Liver (tissue), 9 donors: ENCODE data around the gene TRAPPC3. TPM values are rescaled to one million over a fixed set of nuclear protein-coding genes. Genes with fewer than 3 reads are reported as not detected.

ENCODE experiments used
- DNase-seq: peaks from one replicate; pipeline ENCODE4 v3.0.0-alpha.2; 2017; ENCODE audit warnings: low spot score
- H3K27ac ChIP-seq, 2 donors: one replicate each; pipeline ENCODE4 v1.7.0; 2013; ENCODE audit warnings: inconsistent platforms in 2 of 2, low read length in 2 of 2, control low read depth in 1 of 2, low read depth in 1 of 2, mild to moderate bottlenecking in 1 of 2
- H3K27me3 ChIP-seq, 4 donors: one replicate each; pipeline versions ENCODE4 v1.6.1 to v1.7.0; 2013; ENCODE audit warnings: low read length in 3 of 4, inconsistent platforms in 1 of 4, mild to moderate bottlenecking in 1 of 4, moderate library complexity in 1 of 4; ENCODE audit not compliant: control insufficient read depth in 4 of 4, insufficient read depth in 4 of 4
- H3K36me3 ChIP-seq, 4 donors: one replicate each; pipeline versions ENCODE4 v1.6.1 to v1.7.0; 2013; ENCODE audit warnings: low read length in 3 of 4, mild to moderate bottlenecking in 3 of 4, low read depth in 1 of 4, moderate library complexity in 1 of 4; ENCODE audit not compliant: control insufficient read depth in 4 of 4, insufficient read depth in 3 of 4
- H3K4me1 ChIP-seq, 4 donors: one replicate each; pipeline versions ENCODE4 v1.6.1 to v1.7.0; 2013; ENCODE audit warnings: low read length in 3 of 4, mild to moderate bottlenecking in 3 of 4, moderate library complexity in 1 of 4; ENCODE audit not compliant: control insufficient read depth in 4 of 4, insufficient read depth in 4 of 4
- H3K4me3 ChIP-seq, 3 donors: one replicate each; pipeline versions ENCODE4 v1.6.1 to v1.7.0; 2013; ENCODE audit warnings: low read length in 3 of 3, control low read depth in 1 of 3, low read depth in 1 of 3, mild to moderate bottlenecking in 1 of 3
- H3K9ac ChIP-seq, 2 donors: one replicate each; pipeline ENCODE4 v1.7.0; 2013; ENCODE audit warnings: low read length in 2 of 2, mild to moderate bottlenecking in 2 of 2, moderate library complexity in 2 of 2, control low read depth in 1 of 2, low read depth in 1 of 2
- H3K9me3 ChIP-seq, 4 donors: one replicate each; pipeline versions ENCODE4 v1.6.1 to v1.7.0; 2013; ENCODE audit warnings: low read length in 3 of 4; ENCODE audit not compliant: control insufficient read depth in 4 of 4
- EGR1 ChIP-seq, 2 donors: IDR thresholded peaks; 2 replicates each; pipeline ENCODE4 v1.6.1; 2016 to 2018; ENCODE audit warnings: antibody characterized with exemption in 2 of 2, low read depth in 2 of 2
- FOXA1 ChIP-seq: IDR thresholded peaks from 2 replicates; pipeline ENCODE4 v1.6.1; 2016; ENCODE audit warnings: antibody characterized with exemption
- FOXA2 ChIP-seq: IDR thresholded peaks from 2 replicates; pipeline ENCODE4 v1.6.1; 2016; ENCODE audit warnings: antibody characterized with exemption
- GABPA ChIP-seq, 2 donors: IDR thresholded peaks in 1 of 2; conservative IDR thresholded peaks in 1 of 2; 2 replicates each; pipeline ENCODE4 v1.6.1; 2016; ENCODE audit warnings: antibody characterized with exemption in 2 of 2, mild to moderate bottlenecking in 1 of 2, moderate library complexity in 1 of 2
- HNF4G ChIP-seq: IDR thresholded peaks from 2 replicates; pipeline ENCODE4 v1.6.1; 2016; ENCODE audit warnings: antibody characterized with exemption
- NR2F2 ChIP-seq: IDR thresholded peaks from 2 replicates; pipeline ENCODE4 v1.6.1; 2016; ENCODE audit warnings: antibody characterized with exemption
- RAD21 ChIP-seq, 2 donors: IDR thresholded peaks; 2 replicates each; pipeline ENCODE4 v1.6.1; 2016; ENCODE audit warnings: antibody characterized with exemption in 2 of 2, mild to moderate bottlenecking in 2 of 2
- REST ChIP-seq: IDR thresholded peaks from 2 replicates; pipeline ENCODE4 v1.6.1; 2016; ENCODE audit warnings: antibody characterized with exemption, mild to moderate bottlenecking
- RXRA ChIP-seq, 2 donors: IDR thresholded peaks; 2 replicates each; pipeline ENCODE4 v1.6.1; 2017 to 2018; ENCODE audit warnings: antibody characterized with exemption in 2 of 2, mild to moderate bottlenecking in 1 of 2
- SP1 ChIP-seq: IDR thresholded peaks from 2 replicates; pipeline ENCODE4 v1.6.1; 2018; ENCODE audit warnings: antibody characterized with exemption, mild to moderate bottlenecking
- TAF1 ChIP-seq: conservative IDR thresholded peaks from 2 replicates; pipeline ENCODE4 v1.6.1; 2016; ENCODE audit warnings: antibody characterized with exemption, mild to moderate bottlenecking
- YY1 ChIP-seq: IDR thresholded peaks from 2 replicates; pipeline ENCODE4 v1.6.1; 2016; ENCODE audit warnings: antibody characterized with exemption, mild to moderate bottlenecking
- ZBTB33 ChIP-seq: IDR thresholded peaks from 2 replicates; pipeline ENCODE4 v1.6.1; 2016; ENCODE audit warnings: antibody characterized with exemption
- WGBS: extraction: QIAGEN DNeasy Blood & Tissue Kit; methylation state at CpG from one replicate; pipeline ENCODE4 v1.1.7; 2013; 5-methylcytosine and 5-hydroxymethylcytosine counted together
- polyA plus RNA-seq, 2 donors: library from polyadenylated mRNA; stranded (reverse) in 1 of 2; unstranded in 1 of 2; fragments of 200-250 nt in 1 of 2; fragments of >200 nt in 1 of 2; fragmentation: Nextera tagmentation in 1 of 2; extraction: Ambion mirVana in 1 of 2; gene quantifications; one replicate each; pipeline versions ENCODE4 v1.2.1 to v1.2.3, GENCODE V29; 2013 to 2015
- total RNA-seq, 2 donors: library from RNA; depleted of rRNA; stranded (reverse); fragments of >200 nt; gene quantifications; one replicate each; pipeline ENCODE4 v1.2.3, GENCODE V29; 2014
- TF ChIP-seq, protein P1 (sequence below): IDR thresholded peaks from 2 replicates; pipeline ENCODE4 v1.6.1; 2016; ENCODE audit warnings: antibody characterized with exemption
- TF ChIP-seq, protein P2 (sequence below): fragments of 150-350 bp; IDR thresholded peaks from 2 replicates; pipeline ENCODE4 v1.5.1; 2017; ENCODE audit warnings: improper control_type of control experiment, low read depth, low read length; ENCODE audit not compliant: missing input control
- TF ChIP-seq, protein P3 (sequence below): IDR thresholded peaks from 2 replicates; pipeline ENCODE4 v1.6.1; 2016; ENCODE audit warnings: antibody characterized with exemption
- donor health status: healthy.
- donor health status: healthy.
- donor health status: healthy.
- donor health status: healthy.
- donor health status: healthy.

Gene TRAPPC3
- total and polyA plus RNA-seq, 4 donors, result 24.2 to 56.1 (median 30.4) TPM

- Histone ChIP-seq H3K4me3 (no peak overlapping the region), H3K27me3 (no peaks in the 10 kb centered on the region), H3K36me3 (no peaks in the 10 kb centered on the region), H3K4me1 (no peaks in the 10 kb centered on the region), H3K9me3 (no peaks in the 10 kb centered on the region), H3K9ac (no peak overlapping the region), H3K27ac (no peak overlapping the region)
- TF ChIP-seq EGR1 (IDR thresholded peaks at IDR 0.05; ENCODE audit: low read depth in 2 of 2) (no peak), RXRA (IDR thresholded peaks at IDR 0.05) (no peak), SP1 (no peak), NR2F2 (no peak), FOXA1 (no peak), FOXA2 (no peak), TAF1 (no peak), YY1 (no peak), RAD21 (IDR thresholded peaks at IDR 0.05) (no peak), HNF4G (no peak)
- TF ChIP-seq, protein P1, sequence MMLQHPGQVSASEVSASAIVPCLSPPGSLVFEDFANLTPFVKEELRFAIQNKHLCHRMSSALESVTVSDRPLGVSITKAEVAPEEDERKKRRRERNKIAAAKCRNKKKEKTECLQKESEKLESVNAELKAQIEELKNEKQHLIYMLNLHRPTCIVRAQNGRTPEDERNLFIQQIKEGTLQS, result no peak
- no peak for DNase-seq
- 75% methylated on average over 4 of the region's 4 CpGs for WGBS
These were observed 38.1 kb downstream of the TRAPPC3 start for GRCh38 chr1:36111151-36111550.

GRCh38 chr1:36109041-36109679 lies 40.1 kb downstream of the TRAPPC3 start:
- H3K36me3 ChIP-seq, result no peaks in the 10 kb centered on the region
- no peak overlapping the region for H3K4me3 ChIP-seq
- TF ChIP-seq EGR1 (IDR thresholded peaks at IDR 0.05; ENCODE audit: low read depth in 2 of 2), result no peak
- no peak for TF ChIP-seq RAD21 (IDR thresholded peaks at IDR 0.05)
- no peak for TF ChIP-seq ZBTB33
- TF ChIP-seq GABPA (IDR thresholded peaks at IDR 0.05 in 1 of 2, conservative IDR thresholded peaks at IDR 0.05 in 1 of 2), result no peak
- TF ChIP-seq SP1, result no peak
- TF ChIP-seq FOXA1, result no peak
- TF ChIP-seq REST, result no peak
- TF ChIP-seq, protein P2, sequence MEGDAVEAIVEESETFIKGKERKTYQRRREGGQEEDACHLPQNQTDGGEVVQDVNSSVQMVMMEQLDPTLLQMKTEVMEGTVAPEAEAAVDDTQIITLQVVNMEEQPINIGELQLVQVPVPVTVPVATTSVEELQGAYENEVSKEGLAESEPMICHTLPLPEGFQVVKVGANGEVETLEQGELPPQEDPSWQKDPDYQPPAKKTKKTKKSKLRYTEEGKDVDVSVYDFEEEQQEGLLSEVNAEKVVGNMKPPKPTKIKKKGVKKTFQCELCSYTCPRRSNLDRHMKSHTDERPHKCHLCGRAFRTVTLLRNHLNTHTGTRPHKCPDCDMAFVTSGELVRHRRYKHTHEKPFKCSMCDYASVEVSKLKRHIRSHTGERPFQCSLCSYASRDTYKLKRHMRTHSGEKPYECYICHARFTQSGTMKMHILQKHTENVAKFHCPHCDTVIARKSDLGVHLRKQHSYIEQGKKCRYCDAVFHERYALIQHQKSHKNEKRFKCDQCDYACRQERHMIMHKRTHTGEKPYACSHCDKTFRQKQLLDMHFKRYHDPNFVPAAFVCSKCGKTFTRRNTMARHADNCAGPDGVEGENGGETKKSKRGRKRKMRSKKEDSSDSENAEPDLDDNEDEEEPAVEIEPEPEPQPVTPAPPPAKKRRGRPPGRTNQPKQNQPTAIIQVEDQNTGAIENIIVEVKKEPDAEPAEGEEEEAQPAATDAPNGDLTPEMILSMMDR, result no peak
- no peak for TF ChIP-seq NR2F2
- TF ChIP-seq, protein P3, sequence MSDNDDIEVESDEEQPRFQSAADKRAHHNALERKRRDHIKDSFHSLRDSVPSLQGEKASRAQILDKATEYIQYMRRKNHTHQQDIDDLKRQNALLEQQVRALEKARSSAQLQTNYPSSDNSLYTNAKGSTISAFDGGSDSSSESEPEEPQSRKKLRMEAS, result no peak
- TF ChIP-seq, protein P1, result no peak
- TF ChIP-seq HNF4G, result no peak
- no peaks in the 10 kb centered on the region for H3K9me3 ChIP-seq
- H3K27me3 ChIP-seq, result no peaks in the 10 kb centered on the region
- no peak overlapping the region for H3K27ac ChIP-seq
- WGBS, result 88% methylated on average over 11 of the region's 11 CpGs
- no peak for DNase-seq
- H3K4me1 ChIP-seq, result no peaks in the 10 kb centered on the region
- H3K9ac ChIP-seq, result no peak overlapping the region
